Stimulated activated CD4-positive, alpha-beta T cell treated with anti-CD3 and anti-CD28 coated beads, Interleukin-4, amount 100 ng/mL, for 4 hours (primary cell): ENCODE measurements around the gene C6orf52.
"Not testable (repeated sequence)": the region's sequence is repeated elsewhere in the genome, so short reads cannot be mapped to it uniquely, and the experiment has no call there.

Experiments used
- DNase-seq, 2 experiments: peaks; one replicate each; pipeline ENCODE4 v3.0.0-alpha.2; 2020

The C6orf52 gene

GRCh38 chr6:10694302-10695085 is at the start of gene C6orf52, which contains the start of gene PAK1IP1:
TSS of gene C6orf52 (minus strand) at chr6:10694616. CDS start at chr6:10687550, 7,066 bp downstream.
TSS of gene PAK1IP1 (plus strand) at chr6:10694972. CDS start at chr6:10694986, 14 bp downstream.
- peak; percentile 83 to 94 for DNase-seq

DNA sequence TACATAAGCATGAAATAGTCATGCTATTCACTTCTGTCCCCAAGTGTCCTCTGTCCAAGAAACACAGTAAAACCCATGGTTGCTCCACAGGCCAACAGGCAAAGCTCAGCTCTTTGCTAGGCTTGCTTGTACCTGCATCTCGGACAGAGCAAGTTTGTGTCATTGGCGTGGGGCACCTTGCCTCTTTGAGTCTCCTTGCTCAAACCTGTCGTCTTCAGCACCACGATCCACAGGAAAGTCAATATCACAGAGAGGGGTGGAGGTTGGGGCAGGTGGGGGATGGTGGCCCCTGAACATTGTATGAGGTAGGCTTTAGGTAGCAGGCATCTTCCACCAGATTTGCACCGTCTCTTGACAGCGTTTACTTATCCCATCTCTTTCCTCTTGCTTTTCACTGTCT is 49.1 kb upstream of the C6orf52 start:
- DNase-seq, result no peak

DNA sequence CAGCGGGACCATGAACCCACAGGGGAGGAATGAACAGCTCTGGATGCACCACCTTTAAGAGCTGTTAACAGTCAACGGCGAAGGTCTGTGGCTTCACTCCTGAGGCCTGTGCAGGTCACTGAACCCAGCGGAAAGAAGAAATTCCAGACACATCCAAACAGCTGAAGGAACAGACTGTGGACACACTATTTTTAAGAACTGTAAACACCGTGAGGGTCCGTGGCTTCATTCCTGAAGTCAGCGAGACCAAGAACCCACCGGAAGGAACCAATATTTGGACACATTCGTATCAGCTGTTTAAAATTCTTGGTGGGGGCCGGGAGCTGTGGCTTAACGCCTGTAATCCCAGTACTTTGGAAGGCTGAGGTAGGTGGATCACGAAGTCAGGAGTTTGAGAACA is 47.8 kb upstream of the C6orf52 start:
- DNase-seq, result no peak

DNA sequence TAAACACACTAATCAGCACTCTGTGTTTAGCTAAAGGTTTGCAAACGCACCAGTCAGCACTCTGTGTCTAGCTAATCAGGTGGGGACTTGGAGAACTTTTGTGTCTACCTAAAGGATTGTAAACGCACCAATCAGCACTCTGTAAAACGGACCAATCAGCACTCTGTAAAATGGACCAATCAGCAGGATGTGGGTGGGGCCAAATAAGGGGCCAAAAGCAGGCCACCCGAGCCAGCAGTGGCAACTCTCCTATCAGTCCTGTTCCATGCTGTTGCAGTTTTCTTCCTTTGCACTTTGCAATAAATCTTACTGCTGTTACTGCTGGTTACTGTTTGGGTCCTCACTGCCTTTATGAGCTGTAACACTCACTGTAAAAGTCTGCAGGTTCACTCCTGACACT is 47.2 kb upstream of the C6orf52 start:
- not testable (repeated sequence) for DNase-seq

GRCh38 chr6:10740061-10740460 is 45.6 kb upstream of the C6orf52 start:
- no peak for DNase-seq

DNA sequence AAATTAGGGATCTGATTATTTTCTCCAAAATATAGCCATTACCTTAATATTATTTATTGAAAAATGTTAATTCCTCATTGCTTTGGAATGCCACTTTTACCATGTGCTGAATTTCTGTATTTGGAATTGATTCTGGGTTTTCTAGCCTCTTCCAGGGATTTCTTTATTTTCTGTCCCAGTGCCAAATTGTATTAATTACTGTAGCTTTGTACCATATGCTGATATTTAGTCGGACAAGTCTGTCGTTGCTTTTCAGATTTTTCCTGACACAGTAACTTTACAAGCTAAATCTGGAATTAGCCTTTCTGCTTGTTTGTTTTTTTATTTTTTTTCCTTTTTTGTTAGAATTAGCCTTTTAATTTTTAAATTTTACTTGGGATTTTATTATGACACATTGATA is 42.3 kb upstream of the C6orf52 start:
- DNase-seq, result no peak

GRCh38 chr6:10733863-10734262 is 39.4 kb upstream of the C6orf52 start:
- no peak for DNase-seq

GRCh38 chr6:10733151-10733715 is 38.8 kb upstream of the C6orf52 start:
- peak in 1 of 2 experiments; percentile 7 for DNase-seq

DNA sequence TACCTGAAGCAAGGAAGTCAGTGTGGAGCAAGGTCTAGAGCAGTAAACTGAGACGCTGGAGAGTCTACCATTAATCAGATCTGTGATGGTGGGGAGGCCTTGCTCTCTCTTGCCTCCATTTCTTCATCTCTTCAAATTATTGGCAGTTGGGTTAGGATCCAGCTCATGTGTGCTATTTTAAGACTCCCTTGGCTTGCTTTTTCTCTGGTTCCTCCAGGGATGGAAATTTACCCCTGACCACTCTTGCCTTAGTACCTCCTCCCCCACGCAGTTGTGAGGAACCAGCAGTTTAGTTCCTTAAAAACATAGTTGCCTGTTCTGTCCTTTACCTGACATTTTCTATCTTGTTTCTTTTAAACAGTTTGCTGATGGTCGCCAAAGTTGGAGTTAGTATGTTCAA is 35.8 kb upstream of the C6orf52 start:
- no peak for DNase-seq

DNA sequence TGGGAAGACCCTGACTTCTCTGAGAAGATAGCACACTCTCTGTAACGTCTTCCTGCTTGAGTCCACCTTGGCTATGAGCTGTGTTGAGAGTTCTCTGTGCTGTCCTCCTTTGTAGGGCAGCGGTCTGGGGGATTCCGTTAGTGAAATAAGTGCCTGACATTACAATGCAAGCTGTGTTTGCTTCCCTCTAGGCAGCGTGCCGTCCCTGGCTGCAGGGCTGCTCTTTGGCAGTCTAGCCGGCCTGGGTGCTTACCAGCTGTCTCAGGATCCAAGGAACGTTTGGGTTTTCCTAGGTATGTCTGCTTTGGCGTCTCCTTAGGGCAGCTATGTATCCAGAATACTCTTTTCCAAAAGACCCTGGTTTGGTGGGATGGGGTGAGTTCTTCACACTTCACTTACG is 31.3 kb upstream of the C6orf52 start:
- DNase-seq, result no peak

DNA sequence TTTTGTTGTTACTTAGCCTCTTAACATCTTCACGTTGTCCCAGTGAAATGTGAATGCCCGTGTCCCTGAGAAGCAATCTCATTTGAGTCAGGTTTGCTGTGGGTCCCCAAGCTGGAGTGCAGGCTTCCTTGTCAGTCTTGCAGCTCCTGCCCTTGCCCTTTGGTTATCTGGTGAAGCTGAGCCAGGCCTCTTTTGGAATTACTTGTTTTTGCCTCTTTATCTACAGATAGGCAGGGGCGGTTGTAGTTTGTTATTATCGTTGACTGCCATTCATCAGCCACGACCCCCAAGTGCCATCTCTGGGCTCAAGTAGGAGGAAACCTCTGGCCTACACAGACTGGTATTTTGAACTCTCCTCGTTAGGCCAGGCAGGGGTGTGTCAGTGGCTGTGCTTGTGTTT is 30.6 kb upstream of the C6orf52 start:
- DNase-seq, result no peak

DNA sequence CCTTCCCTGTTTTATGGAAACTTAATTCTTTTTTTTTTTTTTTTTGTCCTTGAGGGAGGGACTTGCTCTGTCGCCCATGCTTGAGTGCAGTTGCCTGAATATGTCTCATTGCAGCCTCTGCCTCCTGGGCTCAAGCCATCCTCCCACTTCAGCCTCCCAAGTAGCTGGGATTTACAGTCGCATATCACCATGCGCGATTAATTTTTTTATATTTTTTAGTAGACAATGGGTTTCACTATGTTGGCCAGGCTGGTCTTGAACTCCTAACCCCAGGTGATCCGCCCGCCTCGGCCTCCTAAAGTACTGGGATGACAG is 29.1 kb upstream of the C6orf52 start:
- DNase-seq, result no peak

DNA sequence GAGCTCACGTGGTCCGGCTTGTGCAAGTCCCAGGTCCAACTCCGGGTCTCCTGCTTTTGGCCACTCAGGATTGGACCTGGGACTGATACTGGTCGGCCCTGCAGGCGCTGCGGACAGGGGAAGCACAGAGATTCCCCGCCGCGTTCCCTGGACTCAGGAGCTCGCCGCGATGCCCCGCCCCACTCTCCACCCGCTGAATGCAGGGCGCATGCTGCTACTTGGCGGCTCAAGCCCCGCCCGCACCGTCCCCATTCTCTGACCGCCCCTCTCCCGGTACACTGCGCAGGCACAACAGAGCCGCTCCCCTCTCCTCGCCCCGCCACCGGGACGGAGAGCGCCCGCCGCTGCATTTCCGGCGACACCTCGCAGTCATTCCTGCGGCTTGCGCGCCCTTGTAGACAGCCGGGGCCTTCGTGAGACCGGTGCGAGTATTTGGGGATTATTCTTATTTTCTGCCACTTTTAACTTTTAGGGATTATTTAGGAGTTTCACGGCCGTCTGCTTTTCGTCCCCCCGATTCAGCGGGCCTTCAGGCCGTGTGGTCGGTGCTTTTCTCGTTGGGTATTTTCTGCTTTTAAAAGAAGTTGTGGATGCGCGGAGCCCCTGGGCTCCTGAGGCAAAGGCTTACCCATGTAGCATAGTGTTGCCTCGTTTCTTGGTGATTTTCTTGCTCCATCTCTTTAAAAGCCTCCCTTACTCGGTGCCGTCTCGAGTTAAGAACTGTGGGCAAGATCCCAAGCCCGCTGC is 28.6 kb upstream of the C6orf52 start, which contains the start of gene TMEM14C:
Gene TMEM14C, plus strand, starts transcription at position 251 of the 747 bp plus-strand sequence. CDS start 1,544 bp downstream, outside the sequence.
- DNase-seq, result peak; percentile 75 to 88

GRCh38 chr6:10722570-10722819 is 28.1 kb upstream of the C6orf52 start:
- no peak for DNase-seq

- DNase-seq, result no peak
Observed at GRCh38 chr6:10721850-10722569, 27.6 kb upstream of the C6orf52 start.

DNA sequence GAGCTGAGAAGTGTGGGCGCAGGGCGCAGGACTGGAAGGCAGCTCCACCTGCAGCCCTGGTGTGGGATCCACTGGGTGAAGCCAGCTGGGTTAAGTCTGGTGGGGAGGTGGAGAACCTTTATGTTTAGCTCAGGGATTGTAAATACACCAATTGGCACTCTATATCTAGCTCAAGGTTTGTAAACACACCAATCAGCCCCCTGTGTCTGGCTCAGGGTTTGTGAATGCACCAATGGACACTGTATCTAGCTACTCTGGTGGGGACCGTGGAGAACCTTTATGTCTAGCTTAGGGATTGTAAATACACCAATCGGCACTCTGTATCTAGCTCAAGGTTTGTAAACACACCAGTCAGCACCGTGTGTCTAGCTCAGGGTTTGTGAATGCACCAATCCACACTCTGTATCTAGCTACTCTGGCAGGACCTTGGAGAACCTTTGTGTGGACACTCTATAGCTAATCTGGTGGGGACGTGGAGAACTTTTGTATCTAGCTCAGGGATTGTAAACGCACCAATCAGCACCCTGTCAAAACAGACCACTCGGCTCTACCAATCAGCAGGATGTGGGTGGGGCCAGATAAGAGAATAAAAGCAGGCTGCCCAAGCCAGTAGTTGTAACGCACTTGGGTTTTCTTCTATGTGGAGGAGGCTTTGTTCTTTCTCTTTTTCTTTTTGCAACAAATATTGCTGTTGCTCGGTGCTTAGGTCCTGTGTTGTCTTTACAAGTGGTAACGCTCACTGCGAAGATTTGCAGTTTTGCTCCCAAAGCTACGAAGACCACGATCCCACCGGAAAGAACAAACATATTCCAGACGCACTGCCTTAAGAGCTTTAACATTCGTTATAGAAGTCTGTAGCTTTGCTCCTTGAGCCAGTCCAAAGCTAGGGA is 26.8 kb upstream of the C6orf52 start:
- DNase-seq, result not testable (repeated sequence)

DNA sequence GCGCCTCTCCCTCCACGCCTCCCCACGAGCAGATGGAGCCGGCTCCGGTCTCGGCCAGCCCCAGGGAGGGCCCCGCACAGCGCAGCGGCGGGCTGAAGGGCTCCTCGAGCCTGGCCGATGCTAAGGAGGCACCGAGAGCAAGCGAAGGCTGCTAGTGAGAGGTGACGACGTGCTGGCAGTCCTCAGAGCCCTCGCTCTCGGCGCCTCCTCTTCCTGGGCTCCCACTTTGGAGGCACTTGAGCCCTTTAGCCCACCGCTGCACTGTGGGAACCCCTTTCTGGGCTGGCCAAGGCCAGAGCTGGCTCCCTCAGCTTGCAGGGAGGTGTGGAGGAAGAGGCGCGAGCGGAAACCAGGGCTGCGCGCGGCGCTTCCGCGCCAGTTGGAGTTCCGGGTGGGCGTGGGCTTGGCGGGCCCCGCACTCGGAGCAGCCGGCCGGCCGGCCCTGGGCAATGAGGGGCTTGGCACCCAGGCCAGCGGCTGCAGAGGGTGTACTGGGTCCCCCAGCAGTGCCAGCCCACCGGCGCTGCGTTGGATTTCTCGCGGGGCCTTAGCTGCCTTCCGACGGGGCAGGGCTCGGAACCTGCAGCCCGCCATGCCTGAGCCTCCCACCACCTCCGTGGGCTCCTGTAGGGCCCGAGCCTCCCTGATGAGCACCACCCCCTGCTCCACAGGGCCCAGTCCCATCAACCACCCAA is 26.0 kb upstream of the C6orf52 start:
- DNase-seq, result peak; percentile 33 to 53

DNA sequence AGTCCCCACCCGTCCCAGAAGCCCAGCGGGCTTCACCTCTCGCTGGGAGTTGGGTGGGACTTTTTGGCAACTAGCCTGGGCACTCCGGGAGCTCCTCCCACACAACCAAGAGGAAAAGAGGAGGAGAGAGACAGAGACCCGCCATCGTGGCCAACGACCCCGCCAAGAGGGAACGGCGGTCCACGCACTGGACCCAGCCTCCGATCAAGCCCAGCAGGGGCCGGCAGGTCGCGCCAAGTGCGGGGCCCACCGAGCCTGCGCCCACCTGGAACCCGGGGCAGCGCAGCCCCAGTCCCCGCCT is 25.5 kb upstream of the C6orf52 start:
- no peak for DNase-seq

GRCh38 chr6:10719296-10719963 is 25.0 kb upstream of the C6orf52 start:
- DNase-seq, result peak in 1 of 2 experiments; percentile 5

DNA sequence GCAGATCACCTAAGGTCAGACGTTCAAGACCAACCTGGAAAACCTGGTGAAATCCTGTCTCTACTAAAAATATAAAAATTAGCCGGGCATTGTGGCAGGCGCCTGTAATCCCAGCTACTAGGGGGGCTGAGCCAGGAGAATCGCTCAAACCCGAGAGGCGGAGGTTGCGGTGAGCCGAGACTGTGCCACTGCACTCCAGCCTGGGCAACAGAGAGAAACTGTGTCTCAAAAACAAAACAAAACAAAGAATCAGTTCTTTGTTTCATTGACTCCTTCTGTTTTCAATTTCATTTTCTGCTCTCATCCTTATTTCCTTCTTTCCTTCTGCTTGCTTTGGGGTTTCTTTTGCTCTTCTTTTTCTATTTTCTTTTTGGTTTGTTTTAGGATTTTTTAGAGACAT is 19.5 kb upstream of the C6orf52 start:
- no peak for DNase-seq

- DNase-seq, result no peak
Observed at GRCh38 chr6:10696655-10697054, 2.2 kb upstream of the C6orf52 start.
